ENCODE measurements around the gene MMP17. TPM values are rescaled to one million over a fixed set of nuclear protein-coding genes. Genes with fewer than 3 reads are reported as not detected.
"Not testable (repeated sequence)": the region's sequence is repeated elsewhere in the genome, so short reads cannot be mapped to it uniquely, and the experiment has no call there.

Gene MMP17
- total RNA-seq, 2 donors from 2014 or later, result 4.6 to 12.1 TPM

- Histone ChIP-seq H3K9me3 (no peaks in the 10 kb centered on the region), H3K4me3 (no peak overlapping the region), H3K27ac (no peak overlapping the region), H3K36me3 (no peaks in the 10 kb centered on the region), H3K4me1 (ENCODE audit: control insufficient read depth in 1 of 2, low read depth in 2 of 2) (no peaks in the 10 kb centered on the region), H3K27me3 (replicated peaks; ENCODE audit: insufficient read depth) (no peaks in the 10 kb centered on the region)
- no peak for TF ChIP-seq CTCF (IDR thresholded peaks at IDR 0.05)
- DNase-seq (ENCODE audit: low spot score), result no peak
- no peak for ATAC-seq (ENCODE audit: insufficient number of reproducible peaks, low FRiP score, low read depth)
These were observed 41.8 kb downstream of the MMP17 start for GRCh38 chr12:131869871-131870418.

- DNase-seq (ENCODE audit: low spot score), result no peak
- TF ChIP-seq CTCF (IDR thresholded peaks at IDR 0.05), result no peak
These were observed 43.5 kb downstream of the MMP17 start for GRCh38 chr12:131871677-131872076.

GRCh38 chr12:131872154-131873051 lies 44.2 kb downstream of the MMP17 start:
- TF ChIP-seq CTCF (IDR thresholded peaks at IDR 0.05), result no peak
- Histone ChIP-seq H3K36me3 (no peaks in the 10 kb centered on the region), H3K4me1 (ENCODE audit: control insufficient read depth in 1 of 2, low read depth in 2 of 2) (no peaks in the 10 kb centered on the region), H3K27me3 (replicated peaks; ENCODE audit: insufficient read depth) (no peaks in the 10 kb centered on the region), H3K9me3 (no peaks in the 10 kb centered on the region), H3K27ac (no peak overlapping the region), H3K4me3 (no peak overlapping the region)
- no peak for ATAC-seq (ENCODE audit: insufficient number of reproducible peaks, low FRiP score, low read depth)
- no peak for DNase-seq (ENCODE audit: low spot score)

More at GRCh38 chr12:131871677-131872076, 43.5 kb downstream of the MMP17 start:
- Histone ChIP-seq H3K27ac (no peak overlapping the region), H3K4me3 (no peak overlapping the region), H3K4me1 (ENCODE audit: control insufficient read depth in 1 of 2, low read depth in 2 of 2) (no peaks in the 10 kb centered on the region), H3K36me3 (no peaks in the 10 kb centered on the region), H3K27me3 (replicated peaks; ENCODE audit: insufficient read depth) (no peaks in the 10 kb centered on the region), H3K9me3 (no peaks in the 10 kb centered on the region)
- no peak for ATAC-seq (ENCODE audit: insufficient number of reproducible peaks, low FRiP score, low read depth)

- Histone ChIP-seq H3K9me3 (no peaks in the 10 kb centered on the region), H3K27ac (no peak overlapping the region), H3K27me3 (replicated peaks; ENCODE audit: insufficient read depth) (no peaks in the 10 kb centered on the region), H3K36me3 (no peaks in the 10 kb centered on the region), H3K4me1 (ENCODE audit: control insufficient read depth in 1 of 2, low read depth in 2 of 2) (no peaks in the 10 kb centered on the region), H3K4me3 (no peak overlapping the region)
- DNase-seq (ENCODE audit: low spot score) (no peak), ATAC-seq (ENCODE audit: insufficient number of reproducible peaks, low FRiP score, low read depth) (no peak)
- no peak for TF ChIP-seq CTCF (IDR thresholded peaks at IDR 0.05)
These were observed 45.1 kb downstream of the MMP17 start for GRCh38 chr12:131873293-131873692.

- H3K9me3 ChIP-seq; DNase-seq (ENCODE audit: low spot score); H3K4me1 ChIP-seq (ENCODE audit: control insufficient read depth in 1 of 2, low read depth in 2 of 2); H3K36me3 ChIP-seq; H3K4me3 ChIP-seq; ATAC-seq (ENCODE audit: insufficient number of reproducible peaks, low FRiP score, low read depth); H3K27me3 ChIP-seq (replicated peaks; ENCODE audit: insufficient read depth); H3K27ac ChIP-seq: not testable (repeated sequence)
These were observed 46.8 kb downstream of the MMP17 start for GRCh38 chr12:131874972-131875371.

GRCh38 chr12:131877216-131877615 lies 49.0 kb downstream of the MMP17 start:
- H3K36me3 ChIP-seq; H3K27me3 ChIP-seq (replicated peaks; ENCODE audit: insufficient read depth); H3K9me3 ChIP-seq; H3K4me1 ChIP-seq (ENCODE audit: control insufficient read depth in 1 of 2, low read depth in 2 of 2); H3K4me3 ChIP-seq; H3K27ac ChIP-seq; ATAC-seq (ENCODE audit: insufficient number of reproducible peaks, low FRiP score, low read depth); DNase-seq (ENCODE audit: low spot score): not testable (repeated sequence)

- not testable (repeated sequence) for H3K4me3 ChIP-seq; ATAC-seq (ENCODE audit: insufficient number of reproducible peaks, low FRiP score, low read depth); H3K27me3 ChIP-seq (replicated peaks; ENCODE audit: insufficient read depth); H3K9me3 ChIP-seq; DNase-seq (ENCODE audit: low spot score); H3K36me3 ChIP-seq; H3K27ac ChIP-seq; H3K4me1 ChIP-seq (ENCODE audit: control insufficient read depth in 1 of 2, low read depth in 2 of 2)
These were observed 50.2 kb downstream of the MMP17 start for GRCh38 chr12:131878436-131878835.
